ENCODE data around the gene CROCC2.

Gene CROCC2

DNA sequence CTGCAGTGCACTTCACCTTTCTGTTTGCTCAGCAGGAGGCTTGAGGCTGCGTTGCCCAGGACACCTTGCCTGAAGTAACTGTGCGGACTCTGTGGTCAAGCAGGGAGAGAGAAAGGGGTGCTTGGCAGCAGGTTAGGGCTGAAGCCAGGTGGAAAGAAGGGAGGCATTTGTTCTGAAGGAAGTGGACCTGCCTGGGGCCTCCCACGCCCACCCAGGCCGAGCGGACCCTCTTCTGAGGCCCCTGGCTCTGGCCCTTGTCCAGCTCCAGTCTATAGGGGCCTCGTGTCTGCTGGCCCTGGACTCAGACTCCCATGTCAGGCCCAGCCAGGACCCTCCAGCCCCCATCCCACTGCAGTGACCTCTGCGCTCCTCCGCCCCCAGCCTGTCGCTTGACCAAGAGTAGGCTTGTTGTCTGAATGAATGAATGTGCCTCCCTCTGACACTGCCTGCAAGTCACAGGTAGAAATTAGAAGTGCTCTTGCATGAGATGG is 94.7 kb downstream of the CROCC2 start:
- DNase-seq = no peak

DNA sequence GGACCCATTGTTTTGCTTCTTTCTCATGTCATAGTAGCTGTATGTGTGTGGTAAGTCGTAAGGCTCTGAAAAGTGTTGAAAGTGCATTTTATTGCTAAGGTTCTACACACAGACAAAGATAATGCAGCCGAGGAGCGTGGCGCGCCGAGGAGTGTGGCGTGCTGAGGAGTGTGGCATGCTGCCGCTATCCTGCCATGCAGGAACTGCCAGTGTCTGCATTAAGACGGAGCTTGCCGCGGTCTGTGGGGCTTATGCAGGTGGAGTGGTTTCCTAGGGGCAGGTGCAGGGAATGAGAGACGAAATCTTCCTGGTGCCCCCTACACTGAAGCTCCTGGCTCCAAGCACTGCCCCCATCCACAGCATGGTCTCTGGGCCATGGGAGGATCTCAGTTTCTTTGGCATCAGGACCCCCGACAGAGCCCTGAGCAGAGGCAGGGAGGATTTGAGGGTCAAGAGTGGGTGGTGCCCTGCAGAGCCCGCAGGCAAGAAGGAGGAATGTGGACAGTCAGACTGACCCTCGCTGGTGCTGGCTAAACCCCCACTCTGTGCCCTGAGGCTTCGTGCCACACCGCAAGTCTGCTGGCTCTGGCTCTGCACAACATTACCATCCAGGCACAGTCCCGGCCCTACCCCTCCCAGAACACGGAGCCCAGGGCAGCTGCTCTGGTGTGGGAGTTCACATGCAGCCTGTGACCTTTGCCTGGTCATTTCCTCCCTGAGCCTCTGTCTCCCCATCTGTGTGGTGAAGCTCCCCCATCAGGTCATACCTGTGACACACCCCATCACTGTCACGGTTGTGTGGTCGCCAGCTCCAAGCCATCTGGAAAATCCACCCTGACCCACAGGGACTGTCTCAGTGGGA is 95.5 kb downstream of the CROCC2 start:
- no peak for DNase-seq

DNA sequence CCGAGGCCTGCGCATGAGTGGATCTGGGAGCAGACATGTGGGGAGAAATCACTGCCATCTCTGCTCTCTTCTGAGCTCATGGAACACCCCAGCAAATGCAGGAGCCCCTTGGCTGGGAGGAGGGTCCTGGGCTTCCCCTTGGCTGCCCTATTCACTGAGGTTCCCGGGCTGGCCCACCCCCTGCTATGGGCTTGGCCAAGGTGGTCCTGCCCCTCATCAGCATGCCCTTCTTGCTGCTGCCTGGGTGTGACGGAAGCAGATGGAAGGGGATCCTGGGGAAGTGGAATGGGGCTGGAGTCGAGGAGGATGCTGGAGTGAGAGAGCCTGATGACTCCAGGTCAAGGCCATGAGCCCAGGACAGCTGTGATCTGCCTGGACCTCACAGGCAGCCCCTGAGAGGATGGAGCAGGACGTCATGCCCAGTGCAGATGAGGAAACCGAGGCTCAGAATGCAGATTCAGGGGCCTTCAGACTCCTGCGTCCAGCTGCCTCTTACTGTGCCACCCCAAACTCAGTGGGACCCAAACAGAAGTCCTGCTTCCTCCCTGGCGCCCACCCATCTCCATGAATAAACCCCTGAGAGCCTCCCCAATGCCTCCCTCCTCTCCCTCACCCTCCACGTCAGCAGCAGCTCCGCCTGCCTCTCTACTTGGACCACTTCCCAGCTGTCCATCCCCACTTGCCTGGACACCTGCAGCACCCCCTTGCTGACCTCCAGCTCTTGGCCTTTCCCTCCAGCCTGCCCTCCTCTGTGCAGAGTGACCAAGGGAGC is 96.3 kb downstream of the CROCC2 start:
- DNase-seq = no peak

DNA sequence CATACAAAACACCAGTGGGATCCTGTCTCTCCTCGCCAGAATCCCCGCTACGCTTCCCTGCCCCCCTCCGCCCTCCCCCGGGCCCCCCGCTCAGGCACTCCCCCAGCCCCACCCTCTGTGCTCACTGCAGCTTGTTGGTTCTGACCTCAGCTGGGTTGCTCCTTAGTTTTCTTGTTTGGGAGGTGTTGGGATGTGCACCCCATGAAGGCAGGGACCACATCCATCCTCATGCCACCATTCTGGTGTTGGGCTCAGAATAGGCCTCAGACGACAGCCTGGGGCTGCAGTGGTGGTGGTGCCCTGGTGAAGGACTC is 96.9 kb downstream of the CROCC2 start:
- no peak for DNase-seq

DNA sequence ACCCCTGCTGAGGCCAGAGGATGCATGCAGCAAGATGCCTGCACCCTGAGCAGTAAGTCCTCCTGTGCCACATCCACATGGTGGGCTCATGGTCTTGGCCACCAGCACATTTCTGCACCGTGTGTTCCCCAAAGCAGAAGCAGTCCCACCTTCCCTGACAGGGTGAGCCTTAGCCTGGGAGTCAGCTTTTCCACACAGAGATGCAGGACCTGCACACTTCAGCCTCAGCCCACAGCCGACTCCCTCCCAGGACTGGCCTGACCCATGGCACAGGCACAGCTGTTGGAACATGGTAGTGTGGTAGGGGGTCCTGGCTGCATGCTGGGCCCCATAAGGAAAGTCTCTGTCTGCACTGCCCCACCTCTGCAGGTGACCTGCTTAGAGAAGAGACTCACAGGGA is 97.2 kb downstream of the CROCC2 start:
- DNase-seq = no peak

DNA sequence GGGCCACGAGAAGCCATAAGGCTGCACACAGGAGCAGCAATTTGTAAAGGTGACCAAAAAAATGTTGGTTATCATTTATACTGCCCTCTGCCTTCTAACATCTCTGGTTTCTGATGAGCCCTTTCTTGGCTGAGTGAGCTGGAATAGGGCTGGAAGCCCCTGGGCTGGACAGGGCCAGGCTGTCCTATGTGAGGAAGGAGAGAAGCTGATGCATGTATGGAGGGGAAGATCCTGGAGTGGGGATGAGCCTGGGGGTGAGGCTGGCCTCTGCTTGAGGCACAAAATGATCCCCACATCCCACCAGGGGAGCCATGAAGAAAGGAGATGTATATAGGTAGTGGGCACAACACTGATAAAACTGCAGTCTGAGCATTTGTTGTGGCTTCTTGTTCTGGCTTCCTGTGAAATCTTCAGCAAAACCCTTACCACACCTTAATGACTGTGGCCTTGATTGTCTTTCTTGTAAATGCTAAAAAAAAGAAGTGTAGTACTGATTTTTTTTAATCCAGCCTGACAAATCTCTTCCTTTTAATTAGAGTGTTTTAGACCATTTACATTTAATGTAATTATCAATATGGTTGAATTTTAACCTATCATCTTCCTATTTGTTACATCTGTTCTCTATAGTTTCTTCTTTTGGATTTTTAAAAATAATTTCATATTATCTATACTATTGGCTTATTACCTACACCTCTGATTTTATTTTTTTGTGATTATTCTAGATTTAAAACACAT is 97.9 kb downstream of the CROCC2 start:
- DNase-seq = no peak

DNA sequence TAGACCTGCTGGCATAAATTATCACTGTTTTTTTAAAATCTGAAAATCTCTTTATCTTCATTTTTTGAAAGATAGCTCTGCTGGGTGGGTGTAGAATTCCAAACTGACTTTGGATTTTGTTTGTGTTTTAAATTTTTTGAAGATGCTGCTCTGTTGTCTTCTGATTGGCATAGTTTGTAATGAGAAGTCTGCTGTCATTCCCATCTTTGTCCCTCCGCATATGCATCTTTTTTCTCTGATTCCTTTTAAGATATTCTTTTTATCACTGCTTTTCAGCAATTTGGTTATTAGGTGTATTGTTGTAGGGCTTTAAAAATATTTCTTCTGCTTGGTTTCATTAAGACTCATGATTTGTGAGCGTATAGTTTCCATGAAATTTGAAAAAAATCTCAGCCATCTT is 99.4 kb downstream of the CROCC2 start:
- DNase-seq = no peak

DNA sequence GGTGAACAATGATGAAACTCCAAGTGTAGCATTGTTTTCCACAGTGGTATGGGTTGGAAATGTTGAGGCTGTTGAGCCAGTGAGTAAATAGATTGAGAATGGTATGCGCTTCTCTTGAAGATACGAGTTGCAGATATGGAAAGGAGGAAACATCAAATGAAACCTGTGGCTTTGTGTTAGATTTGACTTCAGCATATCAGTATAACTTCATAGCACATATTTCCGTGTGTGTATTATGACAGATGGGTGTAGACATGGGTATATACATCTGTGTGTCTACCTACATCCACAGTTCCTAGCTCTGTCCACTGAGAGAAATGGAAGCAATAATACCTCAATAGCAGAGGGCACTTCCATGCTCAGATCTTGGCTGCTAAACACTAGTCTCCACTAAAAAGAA is 100.3 kb downstream of the CROCC2 start:
- no peak for DNase-seq

DNA sequence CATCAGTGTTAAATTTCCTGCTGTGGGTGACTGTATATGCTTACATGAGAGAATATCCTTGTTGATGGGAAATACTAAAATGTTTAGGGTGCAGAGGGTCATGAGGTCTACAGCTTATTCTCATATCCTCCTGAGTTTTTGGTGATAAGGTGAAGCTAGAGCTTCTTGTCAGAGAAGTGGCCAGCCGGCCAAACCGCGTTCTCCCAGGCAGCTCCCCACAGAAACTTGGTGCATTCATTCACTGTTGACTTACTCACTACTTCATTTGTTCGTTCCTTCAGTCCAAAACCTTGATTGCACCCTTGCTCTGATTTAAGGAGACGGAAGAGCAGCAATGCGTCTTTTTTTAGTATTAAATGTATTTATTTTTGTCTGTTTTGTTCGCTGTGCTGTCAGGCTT is 101.0 kb downstream of the CROCC2 start:
- DNase-seq = no peak

DNA sequence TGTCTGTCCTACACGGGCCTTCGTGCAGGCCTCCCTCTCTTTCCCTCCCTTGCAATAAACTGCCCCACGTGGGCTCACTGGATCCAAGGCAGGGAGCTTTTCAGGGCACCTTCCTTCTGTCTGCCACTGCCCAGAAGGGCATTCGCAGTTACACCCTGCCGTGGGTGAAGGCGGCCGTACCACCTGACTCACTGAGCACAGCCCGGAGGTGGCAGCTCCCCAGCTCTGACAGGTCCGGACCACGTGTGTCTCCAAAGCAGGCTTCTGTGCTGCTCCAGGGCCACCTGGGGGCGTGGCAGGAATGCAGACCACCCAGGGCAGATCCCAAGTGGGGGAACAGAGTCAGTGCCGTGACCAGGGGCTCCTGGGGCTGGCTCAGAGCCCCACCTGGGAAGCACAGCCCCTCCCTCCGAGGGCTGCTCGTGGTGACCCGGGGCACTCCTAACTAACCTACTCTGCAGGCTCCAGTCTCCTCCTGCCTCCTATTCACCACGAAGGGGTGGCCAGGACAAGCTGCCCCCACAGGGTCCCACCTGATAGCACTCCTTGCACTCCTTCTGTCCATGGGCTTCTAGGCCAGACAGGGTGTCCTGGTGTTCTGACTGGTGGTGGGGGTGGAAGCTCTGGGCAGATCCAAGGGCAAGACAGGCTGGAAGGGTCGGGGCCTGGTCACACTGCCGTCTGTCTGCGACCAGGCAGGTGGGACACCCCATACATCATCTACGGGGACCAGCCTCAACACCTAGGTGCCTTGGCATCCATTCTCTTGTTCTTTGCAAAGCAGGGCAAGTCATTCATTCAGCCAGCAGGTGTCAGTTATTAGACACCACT is 102.0 kb downstream of the CROCC2 start:
- DNase-seq = peak in 1 of 14 donors; percentile 20

DNA sequence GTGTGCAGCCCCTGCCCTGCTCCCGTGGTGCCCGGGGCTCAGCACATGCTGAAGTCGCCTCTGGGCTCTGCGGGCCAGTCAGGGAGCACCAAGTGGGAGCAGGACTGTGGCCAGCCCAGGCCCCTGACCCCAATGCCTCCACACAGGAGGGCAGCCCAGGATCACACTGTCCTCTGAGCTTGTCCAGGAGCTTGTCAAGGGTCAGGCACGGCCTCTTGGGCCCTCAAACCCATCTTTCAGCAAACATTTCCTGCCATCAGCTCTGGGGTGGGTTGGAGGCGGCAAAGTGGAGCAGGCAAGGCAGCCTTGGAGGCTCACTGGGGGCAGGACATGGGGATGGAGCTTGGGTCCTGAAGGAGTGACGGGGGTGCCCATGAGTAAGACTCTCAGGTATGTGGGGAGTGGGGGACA is 102.6 kb downstream of the CROCC2 start:
- no peak for DNase-seq

DNA sequence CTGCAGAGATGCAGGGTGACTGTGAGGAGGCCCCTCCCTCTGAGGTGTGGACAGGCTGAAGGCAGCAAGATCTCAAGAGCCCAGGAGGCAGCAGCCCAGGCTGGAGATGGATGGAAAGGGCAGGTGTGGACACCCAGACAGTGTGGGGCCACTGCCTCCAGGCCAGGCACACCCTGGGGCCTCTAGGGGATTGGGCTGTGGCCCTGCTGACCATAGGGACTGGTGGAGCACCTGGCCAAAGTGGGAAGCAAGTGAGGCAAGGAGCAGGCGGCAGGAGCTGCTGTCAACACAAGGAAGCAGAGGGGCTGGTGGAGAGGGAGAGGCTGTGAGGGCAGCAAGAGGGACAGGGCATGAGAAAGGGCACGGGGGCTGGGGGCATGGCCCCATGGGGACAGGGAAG is 103.1 kb downstream of the CROCC2 start:
- no peak for DNase-seq

DNA sequence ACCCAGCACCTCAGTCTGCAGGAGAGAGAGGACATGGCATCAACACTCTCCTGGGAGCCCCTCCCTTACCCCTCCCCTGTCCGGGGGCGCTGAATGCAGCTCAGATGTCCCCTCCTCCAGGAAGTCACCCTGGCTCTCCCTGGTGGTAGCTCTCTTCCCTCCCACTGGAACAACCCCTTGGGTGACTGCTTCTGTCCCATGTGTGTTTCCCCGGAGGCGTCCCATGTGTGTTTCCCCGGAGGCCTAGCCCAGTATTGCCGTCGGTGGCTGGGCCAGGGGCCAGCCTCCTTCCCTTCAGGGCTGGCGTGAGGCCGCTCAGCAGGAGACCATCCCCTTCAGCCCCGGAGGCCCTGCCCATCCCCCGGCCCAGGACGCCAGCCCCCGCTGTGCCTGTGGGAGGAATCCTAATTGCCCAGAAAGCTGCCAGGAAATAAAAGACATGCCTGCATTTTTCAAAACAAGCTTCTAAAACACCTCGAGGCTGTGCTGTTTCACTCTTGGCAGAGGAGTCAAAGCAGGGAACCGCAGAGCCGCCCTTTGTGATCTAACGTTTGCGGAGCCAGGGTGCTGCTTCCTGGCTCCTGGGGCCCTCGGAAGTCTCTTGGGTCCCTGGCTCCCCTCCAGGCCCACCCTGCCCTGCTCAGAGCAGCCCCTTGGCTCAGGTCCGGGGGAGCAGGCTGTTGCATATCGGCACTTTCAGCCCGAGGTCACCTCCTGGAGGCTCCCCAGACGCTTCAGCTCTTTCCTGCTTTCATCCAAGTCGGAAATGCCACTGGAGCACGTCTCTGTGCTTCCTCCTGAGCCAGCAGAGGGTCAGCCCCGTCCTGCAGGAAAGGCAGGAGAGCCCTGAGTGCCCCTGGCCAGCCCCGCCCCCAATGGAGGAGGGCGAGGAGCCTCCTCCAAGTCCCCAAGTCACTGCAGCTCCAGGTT is 103.7 kb downstream of the CROCC2 start:
- peak in 8 of 14 donors; percentile 30 to 83 (median 40) for DNase-seq

DNA sequence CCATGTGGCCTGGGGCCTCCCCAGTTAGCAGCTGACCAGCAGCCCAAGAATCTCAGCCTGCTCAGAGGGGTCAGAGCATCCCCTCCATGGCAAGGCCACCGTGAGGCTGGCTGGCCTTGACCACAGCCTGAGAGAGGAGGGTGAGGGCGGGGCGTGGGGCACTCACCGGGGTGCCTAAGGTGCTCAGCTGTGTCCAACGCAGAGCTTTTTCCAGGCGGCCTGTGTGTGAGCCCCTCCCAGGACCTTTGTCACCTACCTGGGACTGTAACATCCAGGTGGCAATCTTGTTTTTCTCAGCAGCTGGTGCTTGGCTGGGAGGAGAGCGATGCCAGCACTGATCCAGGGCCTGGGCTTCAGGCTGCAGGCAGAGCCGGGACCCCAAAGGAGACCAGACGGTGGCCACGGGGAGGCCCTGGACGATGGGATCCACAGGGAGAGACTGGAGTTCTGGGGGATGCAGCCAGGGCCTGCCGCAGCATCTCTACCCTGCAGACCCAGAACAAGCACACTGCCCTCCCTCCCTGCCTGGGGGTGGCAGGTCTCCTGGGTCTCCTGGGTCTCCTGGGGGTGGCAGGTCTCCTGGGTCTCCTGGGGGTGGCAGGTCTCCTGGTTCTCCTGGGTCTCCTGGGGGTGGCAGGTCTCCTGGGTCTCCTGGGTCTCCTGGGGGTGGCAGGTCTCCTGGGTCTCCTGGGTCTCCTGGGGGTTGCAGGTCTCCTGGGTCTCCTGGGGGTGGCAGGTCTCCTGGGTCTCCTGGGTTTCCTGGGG is 104.6 kb downstream of the CROCC2 start:
- DNase-seq = no peak

DNA sequence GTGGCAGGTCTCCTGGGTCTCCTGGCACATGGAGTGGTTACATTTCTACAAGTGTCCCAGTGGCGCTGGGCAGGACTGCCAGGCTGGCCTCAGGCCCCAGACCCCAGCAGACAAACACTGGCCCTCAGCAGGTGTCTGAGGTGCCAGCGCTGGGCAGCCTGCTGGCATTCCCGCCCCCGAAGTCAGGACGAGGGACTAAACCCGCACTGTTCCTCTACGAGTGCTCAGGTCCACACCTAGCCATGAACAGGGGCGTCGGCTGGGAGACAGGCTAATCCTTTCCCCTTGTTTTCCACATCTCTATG is 105.1 kb downstream of the CROCC2 start:
- no peak for DNase-seq

DNA sequence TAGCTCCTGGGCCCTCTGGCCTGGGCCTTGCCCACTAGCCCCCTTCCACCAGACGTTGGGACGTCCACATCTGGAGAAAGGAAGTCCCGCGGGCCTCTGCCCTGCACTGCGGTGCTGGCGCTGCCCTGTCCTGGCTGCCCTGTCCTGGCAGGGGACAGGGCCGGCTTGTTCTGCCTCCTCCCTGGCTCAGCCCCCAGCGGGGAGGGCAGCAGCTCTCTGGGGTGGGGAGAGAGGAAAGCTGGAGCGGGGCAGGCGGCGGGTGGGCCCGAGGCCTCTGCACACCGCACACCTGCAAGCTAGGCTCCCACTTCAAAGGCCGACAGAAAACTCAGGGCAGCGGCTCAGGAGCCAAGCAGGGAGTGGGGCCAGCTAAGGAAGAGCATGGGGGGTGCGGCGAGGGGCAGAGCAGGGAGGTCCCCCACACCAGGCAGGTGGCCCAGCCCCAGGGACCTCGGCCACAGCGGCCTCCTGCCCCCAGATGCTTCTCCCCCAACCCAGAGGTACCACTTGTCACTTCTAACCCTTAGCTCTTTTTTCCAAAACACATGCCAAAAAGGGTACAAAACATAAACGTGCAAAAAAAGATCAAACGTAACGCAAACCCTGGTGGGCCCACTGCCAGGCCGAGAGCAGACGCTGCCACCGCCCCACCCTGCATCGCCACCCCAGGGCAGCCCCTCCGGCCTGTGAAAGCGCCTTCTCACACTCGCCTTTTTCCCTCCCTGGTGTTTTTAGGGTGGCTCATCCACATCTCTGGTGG is 105.8 kb downstream of the CROCC2 start:
- DNase-seq = no peak

DNA sequence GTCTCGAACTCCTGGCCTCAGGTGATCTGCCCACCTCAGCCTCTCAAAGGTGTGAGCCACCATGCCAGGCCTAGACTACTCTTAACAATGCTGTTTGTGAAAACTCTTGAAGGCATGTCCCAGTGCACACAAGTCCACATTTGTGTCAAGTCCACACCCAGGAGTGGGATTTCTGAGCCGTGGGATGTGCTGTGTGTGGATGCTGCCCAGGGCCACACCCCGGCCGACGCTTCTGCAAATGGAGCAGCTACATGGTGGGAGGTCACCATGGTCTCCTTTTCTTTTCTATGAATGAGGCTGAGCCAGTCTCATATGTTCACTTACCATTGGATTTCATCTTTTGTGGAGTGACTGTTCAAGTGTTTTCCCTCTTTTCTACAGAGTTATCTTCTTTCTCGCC is 108.1 kb downstream of the CROCC2 start:
- DNase-seq = no peak

DNA sequence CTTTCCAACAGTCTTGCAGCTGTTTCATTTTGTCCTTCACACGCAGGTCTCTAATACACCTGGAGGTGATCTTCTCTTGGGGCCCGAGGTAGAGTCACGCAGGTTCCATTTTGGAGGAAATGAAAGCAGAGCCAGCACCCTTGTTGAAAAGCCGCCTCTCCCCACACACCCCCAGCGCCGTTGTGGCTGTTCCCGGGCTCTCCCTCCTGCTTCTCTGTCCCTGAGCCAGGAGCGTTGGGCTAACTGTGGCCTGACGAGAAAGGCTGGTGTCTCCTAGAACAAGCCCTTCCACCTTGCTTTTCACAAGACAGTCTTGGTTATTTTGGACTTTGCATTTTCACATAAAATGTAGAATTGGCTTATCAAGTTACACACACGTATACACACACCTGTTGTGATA is 108.6 kb downstream of the CROCC2 start:
- no peak for DNase-seq

DNA sequence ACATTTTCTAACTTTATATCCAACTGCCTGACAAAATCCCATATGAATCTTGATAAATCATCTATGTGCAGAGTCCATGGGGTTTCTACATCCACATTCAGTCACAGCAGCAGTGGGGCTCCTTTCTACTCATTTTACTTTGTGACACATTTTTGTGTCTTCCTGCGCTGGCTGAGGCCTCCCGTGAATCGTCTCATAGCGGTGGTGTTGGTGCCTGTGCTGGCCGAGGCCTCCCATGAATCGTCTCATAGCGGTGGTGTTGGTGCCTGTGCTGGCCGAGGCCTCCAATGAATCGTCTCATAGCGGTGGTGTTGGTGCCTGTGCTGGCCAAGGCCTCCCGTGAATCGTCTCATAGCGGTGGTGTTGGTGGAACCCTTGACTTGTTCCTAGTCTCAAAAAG is 109.3 kb downstream of the CROCC2 start:
- DNase-seq = no peak
